K562 (cell line): ENCODE data around the gene HNRNPF. TPM values are rescaled to one million over a fixed set of nuclear protein-coding genes. Genes with fewer than 3 reads are reported as not detected.
A peak's percentile ranks its signal among the peaks of the same experiment; 100 is the strongest.

Experiments used
- COPS2 ChIP-seq: fragments of 450-650 bp; conservative IDR thresholded peaks from 2 replicates; pipeline ENCODE4 v1.6.1; 2016; ENCODE audit warnings: mild to moderate bottlenecking, moderate library complexity
- ELF1 ChIP-seq: fragments of 200-800 bp; sonication (Bioruptor generic); IDR thresholded peaks from 2 replicates; pipeline ENCODE4 v1.6.1; 2016; ENCODE audit warnings: missing genetic modification characterization, missing compliant biosample characterization
- GABPB1 ChIP-seq: sonication (generic); formaldehyde crosslinking; IDR thresholded peaks from 2 replicates; pipeline ENCODE4 v1.8.0; 2022; ENCODE audit warnings: mild to moderate bottlenecking, missing genetic modification reagents
- GATAD2A ChIP-seq: fragments of 450-650 bp; IDR thresholded peaks from 2 replicates; pipeline ENCODE4 v1.6.1; 2017
- MCM7 ChIP-seq, 2 experiments: fragments of 450-650 bp; IDR thresholded peaks; 2 replicates each; pipeline ENCODE4 v1.6.1; 2016 to 2018
- OTX1 ChIP-seq: fragments of 450-650 bp; formaldehyde crosslinking; IDR thresholded peaks from 2 replicates; pipeline ENCODE4 v1.4.0; 2022; ENCODE audit warnings: mild to moderate bottlenecking
- POLR2H ChIP-seq: IDR thresholded peaks from 2 replicates; pipeline ENCODE4 v1.6.1; 2016; ENCODE audit warnings: missing genetic modification characterization, low read depth, mild to moderate bottlenecking, control low read depth, missing compliant biosample characterization, moderate library complexity
- SMAD1 ChIP-seq: fragments of 150-350 bp; IDR thresholded peaks from 2 replicates; pipeline ENCODE4 v1.6.1; 2014; ENCODE audit warnings: low read length, low read depth; ENCODE audit not compliant: partially characterized antibody
- SMAD3 ChIP-seq: fragments of 450-650 bp; formaldehyde crosslinking; conservative IDR thresholded peaks from 2 replicates; pipeline ENCODE4 v1.4.0; 2020; ENCODE audit warnings: mild to moderate bottlenecking
- SMARCA5 ChIP-seq: fragments of 450-650 bp; IDR thresholded peaks from 2 replicates; pipeline ENCODE4 v1.6.1; 2016
- ZNF551 ChIP-seq: fragments of 250-450 bp; sonication (Bioruptor Pico); IDR thresholded peaks from 2 replicates; pipeline ENCODE4 v1.5.0; 2021; ENCODE audit warnings: mild to moderate bottlenecking, moderate library complexity
- polyA plus RNA-seq, 8 experiments: library from polyadenylated mRNA; depleted of rRNA in 4 of 8; stranded (reverse) in 5 of 8; unstranded in 3 of 8; fragments of >200 nt; fragmentation: Nextera tagmentation in 2 of 8; fragmentation: Illumina TruSeq in 1 of 8; extraction: Ambion mirVana in 2 of 8; extraction: Trizol in 1 of 8; gene quantifications; 2 replicates each; pipeline versions ENCODE4 v1.2.1 to v1.2.3, GENCODE V29; 2011 to 2014; ENCODE audit warnings: inconsistent platforms in 1 of 8, missing spikeins in 1 of 8
- total RNA-seq, 7 experiments: library from RNA; depleted of rRNA in 6 of 7; stranded (reverse); fragments of >200 nt in 6 of 7; fragmentation: Illumina TruSeq in 2 of 7; extraction: Trizol in 2 of 7; gene quantifications; 2 replicates each; pipeline versions ENCODE4 v1.2.1 to v1.2.3, GENCODE V29; 2011 to 2021; ENCODE audit warnings: low replicate concordance in 1 of 7
- TF ChIP-seq, protein P1 (sequence below), 2 experiments: fragments of 450-650 bp in 1 of 2; sonication (generic) in 1 of 2; formaldehyde crosslinking in 1 of 2; IDR thresholded peaks; 2 replicates each; pipeline versions ENCODE4 v1.7.1 to v1.9.0; 2016 to 2022; ENCODE audit warnings: inconsistent platforms in 1 of 2, mild to moderate bottlenecking in 1 of 2, missing genetic modification reagents in 1 of 2
- TF ChIP-seq, protein P2 (sequence below): IDR thresholded peaks from 2 replicates; pipeline ENCODE4 v1.6.1; 2012; ENCODE audit warnings: low read depth, low read length, improper control_type of control experiment, borderline replicate concordance
- TF ChIP-seq, protein P3 (sequence below): fragments of 450-650 bp; formaldehyde crosslinking; IDR thresholded peaks from 2 replicates; pipeline ENCODE4 v1.4.0; 2022; ENCODE audit warnings: missing genetic modification characterization
- TF ChIP-seq, protein P4 (sequence below): fragments of 450-650 bp; IDR thresholded peaks from 2 replicates; pipeline ENCODE4 v1.6.1; 2016; ENCODE audit warnings: missing biosample characterization, missing genetic modification characterization

Gene HNRNPF
- total and polyA plus RNA-seq, 9 of the 15 experiments (the other 6 are each of a cell fraction or from before 2014, with no cell fraction given), result 192 to 489 (median 416) TPM

DNA sequence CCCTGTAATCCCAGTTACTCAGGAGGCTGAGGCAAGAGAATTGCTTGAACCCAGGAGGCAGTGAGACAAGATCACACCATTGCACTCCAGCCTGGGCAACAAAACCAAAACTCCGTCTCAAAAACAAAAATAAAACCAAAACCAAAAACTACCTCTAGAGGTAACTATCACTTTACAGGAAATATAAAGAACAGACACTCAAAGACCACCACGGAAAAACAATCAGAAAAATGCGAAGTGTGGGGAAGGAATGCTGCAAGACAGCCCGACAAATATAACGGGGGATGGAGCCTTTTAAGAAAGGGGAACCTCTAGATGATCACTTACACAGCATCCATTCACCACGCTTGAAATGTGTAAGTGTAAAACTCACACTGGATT, 4.3 kb downstream of the HNRNPF start (continued):
- TF ChIP-seq SMAD1 (no peak), SMARCA5 (peak; percentile 17; the same call in 1 of the 2 replicates), MCM7 (IDR thresholded peaks at IDR 0.05) (no peak), GATAD2A (0 out of 2 replicates have a peak, but pooled peaks have one; percentile 44), COPS2 (no peak), SMAD3 (CRISPR knock-in tag) (no peak), OTX1 (0 out of 2 replicates have a peak, but pooled peaks have one; percentile 73), ZNF551 (CRISPR knock-in tag) (no peak), GABPB1 (no peak), ELF1 (tag) (no peak), POLR2H (tag) (0 out of 2 replicates have a peak, but pooled peaks have one; percentile 56)
- TF ChIP-seq, protein P1, sequence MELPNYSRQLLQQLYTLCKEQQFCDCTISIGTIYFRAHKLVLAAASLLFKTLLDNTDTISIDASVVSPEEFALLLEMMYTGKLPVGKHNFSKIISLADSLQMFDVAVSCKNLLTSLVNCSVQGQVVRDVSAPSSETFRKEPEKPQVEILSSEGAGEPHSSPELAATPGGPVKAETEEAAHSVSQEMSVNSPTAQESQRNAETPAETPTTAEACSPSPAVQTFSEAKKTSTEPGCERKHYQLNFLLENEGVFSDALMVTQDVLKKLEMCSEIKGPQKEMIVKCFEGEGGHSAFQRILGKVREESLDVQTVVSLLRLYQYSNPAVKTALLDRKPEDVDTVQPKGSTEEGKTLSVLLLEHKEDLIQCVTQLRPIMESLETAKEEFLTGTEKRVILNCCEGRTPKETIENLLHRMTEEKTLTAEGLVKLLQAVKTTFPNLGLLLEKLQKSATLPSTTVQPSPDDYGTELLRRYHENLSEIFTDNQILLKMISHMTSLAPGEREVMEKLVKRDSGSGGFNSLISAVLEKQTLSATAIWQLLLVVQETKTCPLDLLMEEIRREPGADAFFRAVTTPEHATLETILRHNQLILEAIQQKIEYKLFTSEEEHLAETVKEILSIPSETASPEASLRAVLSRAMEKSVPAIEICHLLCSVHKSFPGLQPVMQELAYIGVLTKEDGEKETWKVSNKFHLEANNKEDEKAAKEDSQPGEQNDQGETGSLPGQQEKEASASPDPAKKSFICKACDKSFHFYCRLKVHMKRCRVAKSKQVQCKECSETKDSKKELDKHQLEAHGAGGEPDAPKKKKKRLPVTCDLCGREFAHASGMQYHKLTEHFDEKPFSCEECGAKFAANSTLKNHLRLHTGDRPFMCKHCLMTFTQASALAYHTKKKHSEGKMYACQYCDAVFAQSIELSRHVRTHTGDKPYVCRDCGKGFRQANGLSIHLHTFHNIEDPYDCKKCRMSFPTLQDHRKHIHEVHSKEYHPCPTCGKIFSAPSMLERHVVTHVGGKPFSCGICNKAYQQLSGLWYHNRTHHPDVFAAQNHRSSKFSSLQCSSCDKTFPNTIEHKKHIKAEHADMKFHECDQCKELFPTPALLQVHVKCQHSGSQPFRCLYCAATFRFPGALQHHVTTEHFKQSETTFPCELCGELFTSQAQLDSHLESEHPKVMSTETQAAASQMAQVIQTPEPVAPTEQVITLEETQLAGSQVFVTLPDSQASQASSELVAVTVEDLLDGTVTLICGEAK (IDR thresholded peaks at IDR 0.05), result peak; percentile 37; the same call in 1 of the 2 replicates
- TF ChIP-seq, protein P1 (CRISPR knock-in tag; IDR thresholded peaks at IDR 0.05), result no peak
- TF ChIP-seq, protein P2, sequence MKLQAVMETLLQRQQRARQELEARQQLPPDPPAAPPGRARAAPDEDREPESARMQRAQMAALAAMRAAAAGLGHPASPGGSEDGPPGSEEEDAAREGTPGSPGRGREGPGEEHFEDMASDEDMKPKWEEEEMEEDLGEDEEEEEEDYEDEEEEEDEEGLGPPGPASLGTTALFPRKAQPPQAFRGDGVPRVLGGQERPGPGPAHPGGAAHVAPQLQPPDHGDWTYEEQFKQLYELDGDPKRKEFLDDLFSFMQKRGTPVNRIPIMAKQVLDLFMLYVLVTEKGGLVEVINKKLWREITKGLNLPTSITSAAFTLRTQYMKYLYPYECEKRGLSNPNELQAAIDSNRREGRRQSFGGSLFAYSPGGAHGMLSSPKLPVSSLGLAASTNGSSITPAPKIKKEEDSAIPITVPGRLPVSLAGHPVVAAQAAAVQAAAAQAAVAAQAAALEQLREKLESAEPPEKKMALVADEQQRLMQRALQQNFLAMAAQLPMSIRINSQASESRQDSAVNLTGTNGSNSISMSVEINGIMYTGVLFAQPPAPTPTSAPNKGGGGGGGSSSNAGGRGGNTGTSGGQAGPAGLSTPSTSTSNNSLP, result no peak
- TF ChIP-seq, protein P3, sequence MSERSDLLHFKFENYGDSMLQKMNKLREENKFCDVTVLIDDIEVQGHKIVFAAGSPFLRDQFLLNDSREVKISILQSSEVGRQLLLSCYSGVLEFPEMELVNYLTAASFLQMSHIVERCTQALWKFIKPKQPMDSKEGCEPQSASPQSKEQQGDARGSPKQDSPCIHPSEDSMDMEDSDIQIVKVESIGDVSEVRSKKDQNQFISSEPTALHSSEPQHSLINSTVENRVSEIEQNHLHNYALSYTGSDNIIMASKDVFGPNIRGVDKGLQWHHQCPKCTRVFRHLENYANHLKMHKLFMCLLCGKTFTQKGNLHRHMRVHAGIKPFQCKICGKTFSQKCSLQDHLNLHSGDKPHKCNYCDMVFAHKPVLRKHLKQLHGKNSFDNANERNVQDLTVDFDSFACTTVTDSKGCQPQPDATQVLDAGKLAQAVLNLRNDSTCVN (CRISPR knock-in tag), result 0 out of 2 replicates have a peak, but pooled peaks have one; percentile 24
- TF ChIP-seq, protein P4, sequence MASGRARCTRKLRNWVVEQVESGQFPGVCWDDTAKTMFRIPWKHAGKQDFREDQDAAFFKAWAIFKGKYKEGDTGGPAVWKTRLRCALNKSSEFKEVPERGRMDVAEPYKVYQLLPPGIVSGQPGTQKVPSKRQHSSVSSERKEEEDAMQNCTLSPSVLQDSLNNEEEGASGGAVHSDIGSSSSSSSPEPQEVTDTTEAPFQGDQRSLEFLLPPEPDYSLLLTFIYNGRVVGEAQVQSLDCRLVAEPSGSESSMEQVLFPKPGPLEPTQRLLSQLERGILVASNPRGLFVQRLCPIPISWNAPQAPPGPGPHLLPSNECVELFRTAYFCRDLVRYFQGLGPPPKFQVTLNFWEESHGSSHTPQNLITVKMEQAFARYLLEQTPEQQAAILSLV (tag), result no peak
- TF ChIP-seq, all 486 proteins: peak for 18
